Glutamatergic neuron (in vitro differentiated cells): ENCODE measurements around the gene HP. TPM values are rescaled to one million over a fixed set of nuclear protein-coding genes. Genes with fewer than 3 reads are reported as not detected.
"Not testable (repeated sequence)": the region's sequence is repeated elsewhere in the genome, so short reads cannot be mapped to it uniquely, and the experiment has no call there.

ENCODE experiments used
- DNase-seq: peaks from one replicate; pipeline ENCODE4 v3.0.0; 2022
- H3K27ac Mint-ChIP-seq: one replicate; pipeline ENCODE4 v1.8.0; 2020; ENCODE audit warnings: mild to moderate bottlenecking, mixed read lengths, inconsistent platforms; ENCODE audit not compliant: unreplicated experiment
- H3K27me3 Mint-ChIP-seq: one replicate; pipeline ENCODE4 v1.8.0; 2020; ENCODE audit warnings: mild to moderate bottlenecking, moderate library complexity, mixed read lengths, inconsistent platforms; ENCODE audit not compliant: unreplicated experiment
- H3K36me3 Mint-ChIP-seq: one replicate; pipeline ENCODE4 v1.8.0; 2020; ENCODE audit warnings: mild to moderate bottlenecking, mixed read lengths, inconsistent platforms; ENCODE audit not compliant: unreplicated experiment
- H3K4me1 Mint-ChIP-seq: one replicate; pipeline ENCODE4 v1.8.0; 2020; ENCODE audit warnings: mild to moderate bottlenecking, low read depth, mixed read lengths, inconsistent platforms; ENCODE audit not compliant: unreplicated experiment
- H3K4me3 Mint-ChIP-seq: one replicate; pipeline ENCODE4 v1.8.0; 2020; ENCODE audit warnings: mild to moderate bottlenecking, mixed read lengths, inconsistent platforms; ENCODE audit not compliant: unreplicated experiment
- H3K9me3 Mint-ChIP-seq: one replicate; pipeline ENCODE4 v1.8.0; 2020; ENCODE audit warnings: mild to moderate bottlenecking, moderate library complexity, mixed read lengths, inconsistent platforms; ENCODE audit not compliant: unreplicated experiment
- CTCF ChIP-seq: fragments of 200-600 bp; sonication (generic); IDR thresholded peaks from one replicate; pipeline ENCODE4 v1.5.0; 2021; ENCODE audit not compliant: partially characterized antibody, unreplicated experiment
- total RNA-seq: library from RNA; stranded (reverse); fragmentation: NEBNext Ultra II Directional; extraction: Animal tissue kit (Norgen Biotek cat#: 25700); gene quantifications from one replicate; pipeline ENCODE4 v1.2.1, GENCODE V29; 2021; ENCODE audit not compliant: unreplicated experiment

HP gene
- total RNA-seq, 1 donor from 2014 or later, result not detected

- Mint-ChIP-seq H3K36me3 (peaks cover 10% of the 10 kb centered on the region), H3K4me1 (no peaks in the 10 kb centered on the region), H3K9me3 (peaks cover 3% of the 10 kb centered on the region), H3K4me3 (no peak overlapping the region), H3K27ac (no peak overlapping the region), H3K27me3 (peaks cover 4% of the 10 kb centered on the region)
- no peak for DNase-seq
- no peak for TF ChIP-seq CTCF
Observed at GRCh38 chr16:72051818-72052217, 2.5 kb upstream of the HP start.

- no peak overlapping the region for H3K4me3 Mint-ChIP-seq
- H3K36me3 Mint-ChIP-seq, result no peaks in the 10 kb centered on the region
- H3K4me1 Mint-ChIP-seq, result no peaks in the 10 kb centered on the region
- H3K9me3 Mint-ChIP-seq, result no peaks in the 10 kb centered on the region
- DNase-seq, result no peak
- peaks cover 3% of the 10 kb centered on the region for H3K27me3 Mint-ChIP-seq
- no peak overlapping the region for H3K27ac Mint-ChIP-seq
- no peak for TF ChIP-seq CTCF
Observed at GRCh38 chr16:72055911-72056310, 1.6 kb downstream of the HP start.

GRCh38 chr16:72057313-72057712 lies 3.0 kb downstream of the HP start:
- H3K9me3 Mint-ChIP-seq, DNase-seq, H3K36me3 Mint-ChIP-seq: not testable (repeated sequence)

GRCh38 chr16:72059060-72059459 lies 4.8 kb downstream of the HP start:
- H3K36me3 Mint-ChIP-seq, H3K27ac Mint-ChIP-seq, H3K4me3 Mint-ChIP-seq, H3K27me3 Mint-ChIP-seq, H3K9me3 Mint-ChIP-seq, DNase-seq, H3K4me1 Mint-ChIP-seq: not testable (repeated sequence)

More at GRCh38 chr16:72057313-72057712, 3.0 kb downstream of the HP start:
- not testable (repeated sequence) for H3K27ac Mint-ChIP-seq, H3K4me1 Mint-ChIP-seq, H3K27me3 Mint-ChIP-seq, H3K4me3 Mint-ChIP-seq

- H3K27me3 Mint-ChIP-seq, result peaks cover 6% of the 10 kb centered on the region
- no peak for TF ChIP-seq CTCF
- no peaks in the 10 kb centered on the region for H3K9me3 Mint-ChIP-seq
- no peaks in the 10 kb centered on the region for H3K4me1 Mint-ChIP-seq
- DNase-seq, result no peak
- H3K36me3 Mint-ChIP-seq, result peaks cover 5% of the 10 kb centered on the region
- H3K4me3 Mint-ChIP-seq, result no peak overlapping the region
- no peak overlapping the region for H3K27ac Mint-ChIP-seq
Observed at GRCh38 chr16:72060405-72060804, 6.1 kb downstream of the HP start.

GRCh38 chr16:72061564-72061963 lies 7.3 kb downstream of the HP start:
- no peaks in the 10 kb centered on the region for H3K4me1 Mint-ChIP-seq
- H3K4me3 Mint-ChIP-seq, result no peak overlapping the region
- TF ChIP-seq CTCF, result no peak

More at GRCh38 chr16:72061564-72061963, 7.3 kb downstream of the HP start:
- Mint-ChIP-seq H3K27me3 (peaks cover 3% of the 10 kb centered on the region), H3K27ac (no peak overlapping the region), H3K36me3 (peaks cover 5% of the 10 kb centered on the region), H3K9me3 (no peaks in the 10 kb centered on the region)
- no peak for DNase-seq
